Measurements from ENCODE around the gene PRRT3. TPM values are rescaled to one million over a fixed set of nuclear protein-coding genes. Genes with fewer than 3 reads are reported as not detected.

Gene PRRT3
- total and polyA plus RNA-seq, 2 donors (not counting 3 experiments of a cell fraction or from before 2014, with no cell fraction given), result 1.5 TPM

- H3K9me1 ChIP-seq (replicated peaks; ENCODE audit: control insufficient read depth, extremely low read depth, insufficient read depth, low read length), result no peaks in the 10 kb centered on the region
- dilution Hi-C loops (cut with MboI; ENCODE audit: extremely low pct_ligation_motif_present, low sequenced_read_pairs) (no loop called here), intact Hi-C loops (cut with micrococcal nuclease) (loop anchor here (1.0 to 5.0 kb wide), 4 partner anchors 39 to 375 kb away; partner anchors contain the start of genes EMC3, JAGN1, SEC13 and TTLL3)
- peak overlapping the region; percentile 26 for H3K4me2 ChIP-seq (ENCODE audit: insufficient read depth, low read length)
- peak overlapping the region; percentile 71 for H2AFZ ChIP-seq (ENCODE audit: low read depth, low read length)
- no peaks in the 10 kb centered on the region for H3K36me3 ChIP-seq (ENCODE audit: control insufficient read depth in 2 of 2, extremely low read depth in 1 of 2, insufficient read depth in 2 of 2, low read length in 2 of 2)
- ChIA-PET CTCF (interaction anchor here (0.8 to 2.5 kb wide), 53 partner anchors 9 to 594 kb away, joined by 3 to 105 read pairs (median 5); partner anchors contain the start of genes ARPC4, CRELD1, EMC3 and FANCD2), POLR2A (interaction anchor here (0.6 to 1.3 kb wide), 6 partner anchors 12 to 363 kb away, joined by 3 to 14 read pairs (median 4); partner anchors contain the start of gene CRELD1)
- H3K9ac ChIP-seq (replicated peaks; ENCODE audit: extremely low read depth, insufficient read depth, low read length), result peak overlapping the region; percentile 33
- H4K20me1 ChIP-seq (replicated peaks; ENCODE audit: control insufficient read depth, extremely low read depth, insufficient read depth, low read length), result no peaks in the 10 kb centered on the region
- H3K4me3 ChIP-seq (replicated peaks in 1 of 3; ENCODE audit: insufficient read depth in 1 of 3, low read depth in 1 of 3, low read length in 3 of 3), result peak overlapping the region; percentile 11 to 60 (median 34)
- no peak overlapping the region for H3K27ac ChIP-seq (ENCODE audit: insufficient read depth, low read depth, low read length)
- FAIRE-seq, result peak; percentile 83
- H3K9me3 ChIP-seq (replicated peaks; ENCODE audit: control insufficient read depth, insufficient read depth, low read length), result no peaks in the 10 kb centered on the region
- no peaks in the 10 kb centered on the region for H3K27me3 ChIP-seq (ENCODE audit: control insufficient read depth in 2 of 2, insufficient read depth in 2 of 2, low read length in 2 of 2)
- no peaks in the 10 kb centered on the region for H3K79me2 ChIP-seq (ENCODE audit: control insufficient read depth, insufficient read depth, low read length)
- DNase-seq (ENCODE audit: low read depth, low spot score), result peak; percentile 80
- BruUV-seq (replicated peaks), result no TSS peak
- H3K4me1 ChIP-seq (ENCODE audit: control insufficient read depth, extremely low read depth, insufficient read depth, low read length), result peaks cover 7% of the 10 kb centered on the region
- TF ChIP-seq MYC (IDR thresholded peaks at IDR 0.05; ENCODE audit: low read depth, low read length) (peak; percentile 96), MAX (IDR thresholded peaks at IDR 0.05; ENCODE audit: insufficient read depth, insufficient read length) (peak; percentile 68), CTCF (IDR thresholded peaks at IDR 0.05; ENCODE audit: extremely low read depth in 1 of 2, insufficient read depth in 1 of 2, low read depth in 1 of 2, low read length in 2 of 2) (peak; percentile 77 to 84), FOS (IDR thresholded peaks at IDR 0.05; ENCODE audit: borderline replicate concordance, insufficient read depth, low read length) (no peak), POLR2A (IDR thresholded peaks at IDR 0.05; ENCODE audit: low read depth, low read length) (peak; percentile 46), JUN (IDR thresholded peaks at IDR 0.05; ENCODE audit: borderline replicate concordance, insufficient read depth, insufficient read length, low read depth) (no peak), EZH2 (IDR thresholded peaks at IDR 0.05; ENCODE audit: borderline replicate concordance, low read depth, low read length, severe bottlenecking) (no peak), GATA2 (IDR thresholded peaks at IDR 0.05; ENCODE audit: insufficient read depth, insufficient read length, low read depth, low read length) (no peak), POLR2AphosphoS5 (IDR thresholded peaks at IDR 0.05; ENCODE audit: insufficient read depth, low read depth, low read length) (peak; percentile 79)
These were observed 4.9 kb downstream of the PRRT3 start for GRCh38 chr3:9947025-9947995.
